Activated CD4-positive, alpha-beta T cell treated with anti-CD3 and anti-CD28 coated beads, Interleukin-2, amount 10 ng/mL, durations not matched to agents 24 days and 14 days (primary cell): ENCODE data around the gene RET. TPM values are rescaled to one million over a fixed set of nuclear protein-coding genes. Genes with fewer than 3 reads are reported as not detected.

Experiments
- DNase-seq: peaks from one replicate; pipeline ENCODE4 v3.0.0; 2022
- H3K27ac Mint-ChIP-seq: one replicate; pipeline ENCODE4 v1.8.0; 2022; ENCODE audit warnings: mild to moderate bottlenecking, mixed read lengths
- H3K27me3 Mint-ChIP-seq: one replicate; pipeline ENCODE4 v1.8.0; 2022; ENCODE audit warnings: mixed read lengths
- H3K36me3 Mint-ChIP-seq: one replicate; pipeline ENCODE4 v1.8.0; 2022; ENCODE audit warnings: low read depth, mild to moderate bottlenecking, mixed read lengths
- H3K4me1 Mint-ChIP-seq: one replicate; pipeline ENCODE4 v1.8.0; 2021; ENCODE audit warnings: mixed read lengths
- H3K4me3 Mint-ChIP-seq: one replicate; pipeline ENCODE4 v1.8.0; 2022; ENCODE audit warnings: mild to moderate bottlenecking, moderate library complexity, mixed read lengths
- H3K9me3 Mint-ChIP-seq: one replicate; pipeline ENCODE4 v1.8.0; 2021; ENCODE audit warnings: mixed read lengths
- intact Hi-C: fragments of 100-400 bp; cut with micrococcal nuclease; formaldehyde crosslinking; loops from one replicate; pipeline ENCODE4 v1.15.1; 2023
- total RNA-seq: library from RNA; stranded (reverse); gene quantifications from 2 replicates; pipeline ENCODE4 v1.2.3, GENCODE V29; 2022

RET gene
- total RNA-seq, 1 donor from 2014 or later: 0.12 TPM

DNA sequence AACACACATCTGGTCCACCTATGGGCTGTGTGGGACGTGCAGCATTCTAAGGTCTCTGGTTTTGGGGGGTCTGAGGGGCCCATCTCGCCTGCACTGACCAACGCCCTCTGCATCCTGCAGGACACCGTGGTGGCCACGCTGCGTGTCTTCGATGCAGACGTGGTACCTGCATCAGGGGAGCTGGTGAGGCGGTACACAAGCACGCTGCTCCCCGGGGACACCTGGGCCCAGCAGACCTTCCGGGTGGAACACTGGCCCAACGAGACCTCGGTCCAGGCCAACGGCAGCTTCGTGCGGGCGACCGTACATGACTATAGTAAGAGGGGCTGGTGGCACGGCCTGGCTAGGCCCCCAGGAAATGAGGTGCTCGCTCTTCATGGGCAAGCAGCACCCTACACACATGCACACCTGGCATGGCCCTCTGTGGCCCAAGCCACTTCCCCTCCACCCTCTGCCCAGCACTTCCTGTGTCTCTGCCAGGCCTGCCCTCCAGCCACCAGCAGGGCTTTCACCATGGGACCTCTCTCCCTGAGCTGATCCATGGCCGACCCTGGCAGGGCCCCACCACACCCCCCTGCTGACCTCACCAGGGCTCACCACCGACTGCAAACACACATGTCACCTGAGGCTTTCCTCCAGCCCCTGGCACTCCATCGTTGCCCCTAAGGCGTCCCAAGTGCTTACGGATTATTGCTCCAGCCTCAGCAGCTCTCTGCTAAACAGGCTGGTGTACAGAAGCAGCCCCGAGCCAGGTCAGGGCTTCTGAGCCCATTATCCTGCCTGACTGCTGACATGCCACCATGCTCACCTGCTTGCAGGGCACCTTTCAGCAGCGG lies 29.6 kb downstream of the RET start:
- H3K36me3 Mint-ChIP-seq: no peaks in the 10 kb centered on the region
- no peaks in the 10 kb centered on the region for H3K9me3 Mint-ChIP-seq
- DNase-seq: no peak
- no peak overlapping the region for H3K4me3 Mint-ChIP-seq
- peaks cover 20% of the 10 kb centered on the region for H3K27me3 Mint-ChIP-seq
- H3K27ac Mint-ChIP-seq: no peak overlapping the region
- H3K4me1 Mint-ChIP-seq: peaks cover 17% of the 10 kb centered on the region
- intact Hi-C loops: loop anchor here (10.0 kb wide), 1 partner anchor 552 kb away; no protein-coding TSS in a partner anchor

DNA sequence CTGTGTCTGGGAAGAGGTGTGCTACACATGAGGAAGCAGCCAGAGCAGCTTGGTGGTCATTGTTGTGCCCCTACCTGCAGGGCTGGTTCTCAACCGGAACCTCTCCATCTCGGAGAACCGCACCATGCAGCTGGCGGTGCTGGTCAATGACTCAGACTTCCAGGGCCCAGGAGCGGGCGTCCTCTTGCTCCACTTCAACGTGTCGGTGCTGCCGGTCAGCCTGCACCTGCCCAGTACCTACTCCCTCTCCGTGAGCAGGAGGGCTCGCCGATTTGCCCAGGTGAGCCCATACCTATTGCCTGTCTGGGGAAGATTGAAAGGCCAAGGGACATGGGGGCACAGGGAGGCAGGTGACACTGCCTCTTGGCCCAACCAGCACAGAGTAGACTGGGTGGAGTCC lies 32.1 kb downstream of the RET start:
- no peak for DNase-seq
- H3K4me3 Mint-ChIP-seq: no peak overlapping the region
- intact Hi-C loops: loop anchor here (10.0 kb wide), 1 partner anchor 554 kb away; no protein-coding TSS in a partner anchor
- no peaks in the 10 kb centered on the region for H3K36me3 Mint-ChIP-seq
- H3K9me3 Mint-ChIP-seq: no peaks in the 10 kb centered on the region
- H3K27me3 Mint-ChIP-seq: peaks cover 2% of the 10 kb centered on the region
- H3K4me1 Mint-ChIP-seq: peaks cover 17% of the 10 kb centered on the region
- peak overlapping the region; percentile 17 for H3K27ac Mint-ChIP-seq

DNA sequence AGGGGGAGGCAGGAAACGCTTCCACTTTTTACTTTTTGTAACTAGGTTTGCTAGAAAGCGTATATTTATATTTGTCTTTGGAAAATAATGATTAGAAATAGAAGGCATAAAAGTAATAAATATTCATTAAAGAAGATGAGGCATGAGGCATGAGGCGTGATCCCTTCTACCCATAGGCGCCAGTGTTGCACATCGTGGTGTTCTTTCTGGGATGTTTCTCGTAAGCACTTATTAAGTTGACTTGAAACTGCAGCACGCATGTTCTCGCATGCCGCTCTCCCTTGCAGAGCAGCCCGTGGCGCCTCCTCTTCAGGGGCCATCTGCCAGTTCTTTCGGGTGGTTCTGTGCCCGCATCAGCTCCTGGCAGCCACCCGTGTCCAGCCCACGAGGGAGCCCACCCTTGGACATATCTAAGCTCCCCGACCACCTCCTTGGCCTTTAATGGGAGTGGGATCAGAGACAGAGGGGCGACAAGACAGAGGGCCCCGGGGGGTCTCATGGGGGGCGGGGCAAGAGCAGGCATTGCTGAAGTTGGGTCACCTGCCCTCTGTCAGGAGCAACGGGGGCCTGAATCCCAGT lies 32.9 kb downstream of the RET start:
- Mint-ChIP-seq H3K4me3 (no peak overlapping the region), H3K36me3 (no peaks in the 10 kb centered on the region), H3K27ac (no peak overlapping the region), H3K9me3 (no peaks in the 10 kb centered on the region), H3K27me3 (peaks cover 2% of the 10 kb centered on the region), H3K4me1 (peaks cover 17% of the 10 kb centered on the region)
- no peak for DNase-seq
- intact Hi-C loops: loop anchor here (10.0 kb wide), 1 partner anchor 555 kb away; no protein-coding TSS in a partner anchor

DNA sequence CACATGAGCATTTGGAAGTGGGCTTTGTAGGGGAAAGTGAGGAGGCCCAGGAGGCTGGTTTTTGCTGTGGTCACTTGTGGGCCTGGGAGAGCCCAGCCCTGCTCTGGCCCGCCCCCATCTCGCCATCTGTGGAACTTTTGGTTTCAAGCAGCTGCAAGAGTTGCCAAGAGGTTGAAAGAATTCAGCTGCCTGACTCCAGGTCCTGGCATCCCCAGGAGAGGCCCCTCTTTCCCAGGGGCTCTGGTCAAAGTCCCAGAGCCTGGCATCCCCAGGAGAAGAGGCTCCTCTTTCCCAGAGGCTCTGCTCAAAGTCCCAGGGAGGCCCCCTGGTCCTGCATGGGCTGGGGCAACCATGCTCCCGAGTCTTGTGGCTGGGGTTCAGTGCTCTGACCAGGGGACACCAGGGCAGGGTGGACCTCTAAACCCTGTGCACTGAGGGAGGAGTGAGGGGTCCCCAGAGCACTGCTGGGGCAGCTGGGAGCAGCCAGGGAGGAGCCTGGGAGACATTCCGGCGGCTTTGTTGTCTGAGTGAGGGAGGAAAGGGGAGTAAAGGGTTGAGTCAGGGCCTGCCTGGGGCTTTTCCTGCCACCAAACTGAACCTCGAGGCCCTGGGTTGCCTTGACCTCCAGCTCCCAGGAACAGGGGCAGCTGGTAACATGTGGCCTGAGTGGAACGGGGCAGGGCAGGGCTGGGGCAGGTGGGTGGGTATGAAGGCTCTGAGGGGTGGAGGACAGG lies 33.6 kb downstream of the RET start:
- no peaks in the 10 kb centered on the region for H3K36me3 Mint-ChIP-seq
- H3K27me3 Mint-ChIP-seq: no peaks in the 10 kb centered on the region
- H3K4me1 Mint-ChIP-seq: peaks cover 13% of the 10 kb centered on the region
- no peak for DNase-seq
- intact Hi-C loops: no loop called here
- H3K27ac Mint-ChIP-seq: peak overlapping the region; percentile 48
- H3K9me3 Mint-ChIP-seq: no peaks in the 10 kb centered on the region
- no peak overlapping the region for H3K4me3 Mint-ChIP-seq

DNA sequence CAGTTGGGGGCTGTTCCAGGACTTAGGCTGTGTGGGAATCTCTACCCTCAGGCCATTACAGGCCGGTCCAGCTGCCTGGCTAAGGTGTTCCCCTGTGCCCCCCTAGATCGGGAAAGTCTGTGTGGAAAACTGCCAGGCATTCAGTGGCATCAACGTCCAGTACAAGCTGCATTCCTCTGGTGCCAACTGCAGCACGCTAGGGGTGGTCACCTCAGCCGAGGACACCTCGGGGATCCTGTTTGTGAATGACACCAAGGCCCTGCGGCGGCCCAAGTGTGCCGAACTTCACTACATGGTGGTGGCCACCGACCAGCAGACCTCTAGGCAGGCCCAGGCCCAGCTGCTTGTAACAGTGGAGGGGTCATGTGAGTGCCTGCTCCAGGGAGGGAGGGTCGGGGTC lies 34.2 kb downstream of the RET start:
- no peaks in the 10 kb centered on the region for H3K36me3 Mint-ChIP-seq
- H3K9me3 Mint-ChIP-seq: no peaks in the 10 kb centered on the region
- H3K27ac Mint-ChIP-seq: no peak overlapping the region
- no peak for DNase-seq
- no peaks in the 10 kb centered on the region for H3K27me3 Mint-ChIP-seq
- H3K4me1 Mint-ChIP-seq: peaks cover 11% of the 10 kb centered on the region
- intact Hi-C loops: no loop called here
- no peak overlapping the region for H3K4me3 Mint-ChIP-seq

DNA sequence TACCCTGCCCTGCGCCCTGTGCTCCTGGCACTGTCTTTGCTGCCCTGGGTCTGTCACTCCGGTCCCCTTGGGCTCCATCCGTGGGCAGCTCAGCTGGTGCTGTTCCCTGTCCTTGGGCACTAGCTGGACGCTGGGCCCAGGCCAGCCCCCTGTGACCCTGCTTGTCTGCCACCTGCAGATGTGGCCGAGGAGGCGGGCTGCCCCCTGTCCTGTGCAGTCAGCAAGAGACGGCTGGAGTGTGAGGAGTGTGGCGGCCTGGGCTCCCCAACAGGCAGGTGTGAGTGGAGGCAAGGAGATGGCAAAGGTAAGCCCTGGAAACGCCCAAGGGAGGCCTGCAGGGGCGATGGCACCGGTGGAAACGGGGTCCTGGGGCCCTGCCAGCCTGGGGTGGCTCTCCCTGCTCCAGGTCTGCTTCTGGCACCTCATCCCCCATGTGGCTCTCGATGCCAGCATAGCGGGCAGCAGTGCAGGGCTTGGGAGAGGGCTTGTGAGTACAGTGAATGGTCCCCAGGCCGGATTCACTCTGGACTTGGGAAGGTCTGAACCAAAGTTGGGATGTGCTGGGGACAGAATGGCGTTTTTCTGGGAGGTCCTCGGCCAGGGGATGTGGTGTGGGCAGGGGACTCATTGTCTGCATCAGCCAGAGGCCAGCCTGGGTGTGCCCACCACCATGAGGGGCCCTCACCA lies 35.2 kb downstream of the RET start:
- Mint-ChIP-seq H3K27ac (no peak overlapping the region), H3K36me3 (no peaks in the 10 kb centered on the region), H3K4me3 (no peak overlapping the region)

DNA sequence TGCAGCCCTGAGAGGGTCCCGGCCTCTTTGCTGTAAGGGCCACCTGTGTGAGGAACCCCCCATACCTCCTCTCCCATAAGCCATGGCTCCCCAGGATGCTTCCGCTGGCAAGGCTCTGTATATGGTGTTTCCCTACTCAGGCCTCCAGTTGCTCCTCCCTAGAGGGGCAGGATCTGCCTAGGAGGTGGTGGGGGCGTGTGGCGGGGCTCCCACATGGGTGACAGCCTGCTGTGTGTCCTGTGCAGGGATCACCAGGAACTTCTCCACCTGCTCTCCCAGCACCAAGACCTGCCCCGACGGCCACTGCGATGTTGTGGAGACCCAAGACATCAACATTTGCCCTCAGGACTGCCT lies 35.7 kb downstream of the RET start:
- intact Hi-C loops: no loop called here

More for the DNA sequence above, 35.2 kb downstream of the RET start:
- peaks cover 8% of the 10 kb centered on the region for H3K4me1 Mint-ChIP-seq
- intact Hi-C loops: no loop called here
- DNase-seq: no peak
- H3K9me3 Mint-ChIP-seq: no peaks in the 10 kb centered on the region
- no peaks in the 10 kb centered on the region for H3K27me3 Mint-ChIP-seq

DNA sequence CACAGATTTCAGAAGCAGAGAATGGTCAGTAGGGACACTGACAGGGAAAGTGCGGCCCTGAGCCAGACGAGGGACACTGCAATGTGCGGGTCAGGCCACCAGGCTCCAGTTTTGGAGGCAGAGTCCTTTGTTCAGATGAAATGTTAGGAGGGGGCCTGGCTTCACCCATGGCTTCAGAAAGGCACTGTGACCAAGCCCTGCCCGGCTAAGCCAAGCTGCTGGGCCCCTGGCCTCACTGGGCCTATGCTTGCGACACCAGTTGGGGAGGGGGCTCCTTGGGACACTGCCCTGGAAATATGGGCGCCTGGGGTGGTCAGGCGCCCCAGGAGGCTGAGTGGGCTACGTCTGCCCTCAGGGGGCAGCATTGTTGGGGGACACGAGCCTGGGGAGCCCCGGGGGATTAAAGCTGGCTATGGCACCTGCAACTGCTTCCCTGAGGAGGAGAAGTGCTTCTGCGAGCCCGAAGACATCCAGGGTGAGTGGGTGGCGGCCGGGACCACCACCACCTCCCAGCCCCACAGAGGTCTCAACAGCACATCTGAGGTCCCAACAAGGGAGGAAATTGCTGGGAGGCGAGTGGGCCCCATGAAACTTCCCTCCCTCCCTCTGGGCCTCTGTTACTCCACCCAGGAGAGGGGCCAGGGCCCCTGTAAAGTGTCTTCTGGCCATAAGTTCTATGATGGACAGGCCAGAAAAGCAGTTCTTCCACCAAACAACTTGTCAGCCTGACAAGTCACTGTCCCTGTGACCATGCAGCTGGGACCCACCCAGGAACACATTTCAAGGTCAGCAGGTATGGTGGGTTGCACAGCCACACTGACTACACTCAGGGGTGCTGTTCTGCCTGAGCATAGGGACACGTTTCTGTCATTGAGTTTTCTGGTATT lies 36.6 kb downstream of the RET start:
- H3K4me3 Mint-ChIP-seq: no peak overlapping the region
- H3K27ac Mint-ChIP-seq: no peak overlapping the region
- DNase-seq: no peak
- peaks cover 6% of the 10 kb centered on the region for H3K4me1 Mint-ChIP-seq
- no peaks in the 10 kb centered on the region for H3K27me3 Mint-ChIP-seq
- intact Hi-C loops: no loop called here
- H3K9me3 Mint-ChIP-seq: no peaks in the 10 kb centered on the region
- no peaks in the 10 kb centered on the region for H3K36me3 Mint-ChIP-seq

More for the DNA sequence above, 35.7 kb downstream of the RET start:
- H3K9me3 Mint-ChIP-seq: no peaks in the 10 kb centered on the region
- no peaks in the 10 kb centered on the region for H3K36me3 Mint-ChIP-seq
- no peak overlapping the region for H3K27ac Mint-ChIP-seq
- H3K4me1 Mint-ChIP-seq: peaks cover 8% of the 10 kb centered on the region
- no peaks in the 10 kb centered on the region for H3K27me3 Mint-ChIP-seq
- DNase-seq: no peak
- no peak overlapping the region for H3K4me3 Mint-ChIP-seq

DNA sequence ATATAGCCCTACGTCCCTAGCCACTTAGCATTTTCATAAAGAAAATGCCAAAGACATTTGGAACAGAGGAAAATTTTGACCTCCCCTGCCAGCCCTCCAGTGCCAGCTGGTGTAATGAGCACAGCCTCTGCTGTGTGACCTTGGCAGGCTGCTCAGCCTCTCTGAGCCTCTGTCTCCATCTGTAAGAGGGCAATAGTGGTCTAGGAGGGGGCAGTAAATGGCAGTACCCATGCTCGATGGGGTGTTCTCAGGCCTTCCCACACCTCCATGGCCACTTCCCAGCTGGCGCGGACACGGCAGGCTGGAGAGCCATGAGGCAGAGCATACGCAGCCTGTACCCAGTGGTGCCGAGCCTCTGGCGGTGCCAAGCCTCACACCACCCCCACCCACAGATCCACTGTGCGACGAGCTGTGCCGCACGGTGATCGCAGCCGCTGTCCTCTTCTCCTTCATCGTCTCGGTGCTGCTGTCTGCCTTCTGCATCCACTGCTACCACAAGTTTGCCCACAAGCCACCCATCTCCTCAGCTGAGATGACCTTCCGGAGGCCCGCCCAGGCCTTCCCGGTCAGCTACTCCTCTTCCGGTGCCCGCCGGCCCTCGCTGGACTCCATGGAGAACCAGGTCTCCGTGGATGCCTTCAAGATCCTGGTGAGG lies 37.3 kb downstream of the RET start:
- H3K27ac Mint-ChIP-seq: no peak overlapping the region
- H3K4me3 Mint-ChIP-seq: no peak overlapping the region
- H3K4me1 Mint-ChIP-seq: peaks cover 8% of the 10 kb centered on the region
- H3K36me3 Mint-ChIP-seq: no peaks in the 10 kb centered on the region
- H3K27me3 Mint-ChIP-seq: no peaks in the 10 kb centered on the region
- DNase-seq: no peak
- intact Hi-C loops: no loop called here
- no peaks in the 10 kb centered on the region for H3K9me3 Mint-ChIP-seq

DNA sequence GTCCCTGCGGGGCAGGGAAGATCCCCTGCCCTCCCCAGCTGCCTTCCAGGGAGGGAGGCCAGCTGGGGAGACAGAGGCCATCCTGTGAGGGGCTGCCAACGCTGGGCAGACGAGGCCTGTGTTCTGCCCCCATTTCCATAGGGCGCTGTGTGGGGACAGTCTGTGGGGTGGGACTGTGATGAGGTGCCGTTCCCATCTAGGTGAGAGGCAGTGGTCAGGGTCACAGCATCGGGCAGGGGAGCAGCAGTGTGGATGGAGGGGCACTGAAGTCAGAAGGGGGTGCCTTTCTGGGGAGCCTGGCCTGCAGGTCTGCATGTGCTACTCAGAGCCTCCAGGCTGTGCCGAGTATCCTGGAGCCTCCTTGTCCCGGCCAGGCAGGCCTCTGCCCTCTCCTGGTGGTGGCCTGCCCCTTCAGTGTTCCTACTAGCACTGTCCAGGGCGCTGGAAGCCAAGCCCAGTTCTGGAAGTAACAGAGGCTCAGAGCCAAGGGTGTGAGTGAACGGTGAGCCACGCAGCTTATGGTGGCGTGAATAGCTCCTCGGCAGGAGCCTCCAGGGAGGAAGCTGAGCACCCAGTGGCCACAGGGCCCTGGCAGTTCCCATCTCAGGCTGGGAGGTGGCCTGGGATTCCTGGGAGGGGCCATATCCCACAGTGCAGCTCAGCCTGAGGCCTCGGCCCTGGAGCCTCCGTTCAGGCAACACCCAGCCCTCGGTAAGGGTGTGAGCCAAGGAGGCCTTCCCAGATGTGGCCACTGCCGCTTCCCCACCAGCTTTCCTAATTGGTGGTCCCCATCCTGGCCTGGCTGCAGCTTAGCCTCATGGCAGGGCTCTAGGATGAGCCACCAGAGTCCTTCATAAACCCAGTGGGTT lies 38.1 kb downstream of the RET start:
- H3K27me3 Mint-ChIP-seq: no peaks in the 10 kb centered on the region
- no peaks in the 10 kb centered on the region for H3K9me3 Mint-ChIP-seq
- intact Hi-C loops: no loop called here
- H3K27ac Mint-ChIP-seq: no peak overlapping the region
- H3K4me1 Mint-ChIP-seq: peaks cover 13% of the 10 kb centered on the region
- no peak for DNase-seq
- H3K4me3 Mint-ChIP-seq: no peak overlapping the region
- H3K36me3 Mint-ChIP-seq: no peaks in the 10 kb centered on the region

DNA sequence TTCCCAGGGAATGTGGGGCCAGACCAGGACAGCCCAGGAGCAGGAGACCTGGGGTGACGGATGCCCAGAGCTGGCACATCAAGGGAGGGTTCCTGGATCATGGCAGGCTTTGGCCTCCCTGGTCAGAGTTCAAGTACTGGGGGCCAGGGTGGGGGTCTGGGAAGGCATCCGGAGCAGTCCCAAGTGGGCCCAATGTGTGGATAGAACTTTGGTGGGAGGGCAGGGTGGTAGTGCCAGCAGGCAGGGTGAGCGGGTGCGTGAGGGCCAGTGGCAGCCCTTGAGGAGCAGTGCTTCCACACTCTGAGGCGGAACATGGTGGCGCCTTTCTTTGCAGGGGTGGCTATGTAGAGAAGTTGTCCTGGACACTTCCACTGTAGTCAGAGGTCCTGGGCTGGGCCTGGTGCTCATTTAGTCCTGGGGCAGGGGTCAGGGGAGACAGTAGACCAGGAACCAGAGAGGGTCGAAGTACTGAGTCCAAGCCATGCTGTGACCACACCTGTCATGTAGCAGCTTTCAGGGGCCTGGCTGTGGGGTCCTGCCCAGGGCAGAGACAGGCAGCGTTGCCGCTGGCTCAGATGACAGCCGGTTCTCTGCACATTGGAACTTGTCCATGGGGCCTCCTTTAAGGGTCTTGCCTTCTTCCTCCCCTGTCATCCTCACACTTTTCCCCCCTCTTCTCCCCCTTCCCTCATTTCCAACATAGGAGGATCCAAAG lies 39.2 kb downstream of the RET start:
- peaks cover 20% of the 10 kb centered on the region for H3K4me1 Mint-ChIP-seq
- H3K36me3 Mint-ChIP-seq: no peaks in the 10 kb centered on the region
- H3K4me3 Mint-ChIP-seq: no peak overlapping the region
- no peak overlapping the region for H3K27ac Mint-ChIP-seq
- no peaks in the 10 kb centered on the region for H3K27me3 Mint-ChIP-seq
- DNase-seq: no peak
- H3K9me3 Mint-ChIP-seq: no peaks in the 10 kb centered on the region
- intact Hi-C loops: no loop called here
